ENCODE results near the gene TSPAN18.

The TSPAN18 gene

DNA sequence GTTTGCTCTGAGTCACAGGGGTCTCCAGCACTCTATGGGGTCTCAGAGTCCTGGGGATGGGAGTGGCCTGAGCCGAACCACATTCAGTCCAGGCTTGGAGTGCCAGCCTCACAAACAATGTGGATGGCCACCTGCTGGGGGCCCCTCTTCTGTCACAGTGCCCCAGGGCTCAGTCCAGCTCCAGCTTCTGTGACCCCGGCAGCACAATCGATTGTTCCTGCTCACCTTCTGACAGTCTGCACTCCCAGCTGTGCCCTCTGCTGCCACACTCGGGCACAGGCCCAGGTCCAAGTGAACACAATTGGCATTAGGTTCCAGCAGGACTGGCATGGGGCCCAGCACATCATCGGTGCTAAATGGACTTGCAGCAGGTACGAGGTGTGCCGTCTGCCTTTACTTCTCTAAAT lies 139.1 kb downstream of the TSPAN18 start:
- TF ChIP-seq EZH2 (optimal IDR thresholded peaks at IDR 0.05; ENCODE audit: low read depth, low read length) (no peak), CTCF (IDR thresholded peaks at IDR 0.05; ENCODE audit: low read length) (no peak), EZH2phosphoT487 (IDR thresholded peaks at IDR 0.05; ENCODE audit: low read length) (no peak)
- Histone ChIP-seq H2AFZ (ENCODE audit: low read length) (no peak overlapping the region), H3F3A (ENCODE audit: insufficient read depth, low read length) (peaks cover 11% of the 10 kb centered on the region), H3K4me2 (ENCODE audit: low read depth, low read length) (no peak overlapping the region), H3K4me1 (ENCODE audit: low read length) (peaks cover 28% of the 10 kb centered on the region), H3K79me2 (ENCODE audit: low read length) (no peaks in the 10 kb centered on the region), H3K27me3 (replicated peaks; ENCODE audit: insufficient read depth, low read length) (no peaks in the 10 kb centered on the region), H3K9me2 (replicated peaks; ENCODE audit: insufficient read depth, low read length) (no peaks in the 10 kb centered on the region), H3K4me3 (ENCODE audit: low read length) (no peak overlapping the region), H3K27ac (ENCODE audit: low read length) (no peak overlapping the region), H3K36me3 (replicated peaks; ENCODE audit: insufficient read depth, low read length) (no peaks in the 10 kb centered on the region), H3K9me3 (replicated peaks; ENCODE audit: insufficient read depth, low read length) (no peaks in the 10 kb centered on the region), H3K9ac (ENCODE audit: low read length) (no peak overlapping the region), H4K20me1 (ENCODE audit: insufficient read depth, low read length) (no peaks in the 10 kb centered on the region)
- no peak for DNase-seq

- Histone ChIP-seq H3K27ac (ENCODE audit: low read length) (no peak overlapping the region), H3K79me2 (ENCODE audit: low read length) (no peaks in the 10 kb centered on the region), H3K27me3 (replicated peaks; ENCODE audit: insufficient read depth, low read length) (no peaks in the 10 kb centered on the region), H4K20me1 (ENCODE audit: insufficient read depth, low read length) (no peaks in the 10 kb centered on the region), H3K9me2 (replicated peaks; ENCODE audit: insufficient read depth, low read length) (no peaks in the 10 kb centered on the region), H3K9me3 (replicated peaks; ENCODE audit: insufficient read depth, low read length) (no peaks in the 10 kb centered on the region), H3K4me3 (ENCODE audit: low read length) (no peak overlapping the region), H2AFZ (ENCODE audit: low read length) (no peak overlapping the region), H3K4me2 (ENCODE audit: low read depth, low read length) (no peak overlapping the region), H3K9ac (ENCODE audit: low read length) (no peak overlapping the region), H3K4me1 (ENCODE audit: low read length) (peaks cover 32% of the 10 kb centered on the region), H3F3A (ENCODE audit: insufficient read depth, low read length) (peaks cover 12% of the 10 kb centered on the region), H3K36me3 (replicated peaks; ENCODE audit: insufficient read depth, low read length) (no peaks in the 10 kb centered on the region)
- TF ChIP-seq CTCF (IDR thresholded peaks at IDR 0.05; ENCODE audit: low read length) (no peak), EZH2phosphoT487 (IDR thresholded peaks at IDR 0.05; ENCODE audit: low read length) (no peak), EZH2 (optimal IDR thresholded peaks at IDR 0.05; ENCODE audit: low read depth, low read length) (no peak)
- no peak for DNase-seq
Observed at GRCh38 chr11:44866286-44866685, 139.5 kb downstream of the TSPAN18 start.

DNA sequence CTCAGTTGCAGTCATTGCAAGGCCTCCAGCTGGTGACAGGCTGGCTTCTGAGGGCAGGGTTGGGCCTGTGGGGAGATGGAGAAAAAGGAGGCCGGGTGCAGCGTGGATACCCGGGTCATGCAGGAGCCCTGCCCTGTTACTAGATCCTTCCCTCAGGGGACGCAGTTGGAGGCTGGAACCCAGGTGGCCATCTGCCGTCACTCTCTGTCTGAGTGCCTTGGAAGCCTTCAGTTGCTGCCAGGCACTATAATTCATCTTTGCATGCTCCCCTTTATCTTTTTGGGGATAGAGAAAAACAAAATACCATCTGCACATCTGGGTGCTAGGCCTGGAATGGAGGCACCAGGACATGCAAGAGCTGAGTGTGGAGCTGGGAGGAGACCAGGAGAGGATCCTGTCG lies 141.3 kb downstream of the TSPAN18 start:
- no peaks in the 10 kb centered on the region for H3K9me2 ChIP-seq (replicated peaks; ENCODE audit: insufficient read depth, low read length)
- H3K4me1 ChIP-seq (ENCODE audit: low read length) = peaks cover 21% of the 10 kb centered on the region
- TF ChIP-seq EZH2 (optimal IDR thresholded peaks at IDR 0.05; ENCODE audit: low read depth, low read length) = no peak
- no peak overlapping the region for H3K9ac ChIP-seq (ENCODE audit: low read length)
- H3K4me3 ChIP-seq (ENCODE audit: low read length) = no peak overlapping the region
- no peak overlapping the region for H3K27ac ChIP-seq (ENCODE audit: low read length)
- H3K4me2 ChIP-seq (ENCODE audit: low read depth, low read length) = no peak overlapping the region
- peaks cover 4% of the 10 kb centered on the region; the same call in 1 of the 2 replicates for H3F3A ChIP-seq (ENCODE audit: insufficient read depth, low read length)
- no peaks in the 10 kb centered on the region for H3K36me3 ChIP-seq (replicated peaks; ENCODE audit: insufficient read depth, low read length)
- H3K27me3 ChIP-seq (replicated peaks; ENCODE audit: insufficient read depth, low read length) = no peaks in the 10 kb centered on the region
- H3K79me2 ChIP-seq (ENCODE audit: low read length) = no peaks in the 10 kb centered on the region
- H3K9me3 ChIP-seq (replicated peaks; ENCODE audit: insufficient read depth, low read length) = no peaks in the 10 kb centered on the region
- no peak for DNase-seq
- H4K20me1 ChIP-seq (ENCODE audit: insufficient read depth, low read length) = no peaks in the 10 kb centered on the region
- no peak overlapping the region for H2AFZ ChIP-seq (ENCODE audit: low read length)

DNA sequence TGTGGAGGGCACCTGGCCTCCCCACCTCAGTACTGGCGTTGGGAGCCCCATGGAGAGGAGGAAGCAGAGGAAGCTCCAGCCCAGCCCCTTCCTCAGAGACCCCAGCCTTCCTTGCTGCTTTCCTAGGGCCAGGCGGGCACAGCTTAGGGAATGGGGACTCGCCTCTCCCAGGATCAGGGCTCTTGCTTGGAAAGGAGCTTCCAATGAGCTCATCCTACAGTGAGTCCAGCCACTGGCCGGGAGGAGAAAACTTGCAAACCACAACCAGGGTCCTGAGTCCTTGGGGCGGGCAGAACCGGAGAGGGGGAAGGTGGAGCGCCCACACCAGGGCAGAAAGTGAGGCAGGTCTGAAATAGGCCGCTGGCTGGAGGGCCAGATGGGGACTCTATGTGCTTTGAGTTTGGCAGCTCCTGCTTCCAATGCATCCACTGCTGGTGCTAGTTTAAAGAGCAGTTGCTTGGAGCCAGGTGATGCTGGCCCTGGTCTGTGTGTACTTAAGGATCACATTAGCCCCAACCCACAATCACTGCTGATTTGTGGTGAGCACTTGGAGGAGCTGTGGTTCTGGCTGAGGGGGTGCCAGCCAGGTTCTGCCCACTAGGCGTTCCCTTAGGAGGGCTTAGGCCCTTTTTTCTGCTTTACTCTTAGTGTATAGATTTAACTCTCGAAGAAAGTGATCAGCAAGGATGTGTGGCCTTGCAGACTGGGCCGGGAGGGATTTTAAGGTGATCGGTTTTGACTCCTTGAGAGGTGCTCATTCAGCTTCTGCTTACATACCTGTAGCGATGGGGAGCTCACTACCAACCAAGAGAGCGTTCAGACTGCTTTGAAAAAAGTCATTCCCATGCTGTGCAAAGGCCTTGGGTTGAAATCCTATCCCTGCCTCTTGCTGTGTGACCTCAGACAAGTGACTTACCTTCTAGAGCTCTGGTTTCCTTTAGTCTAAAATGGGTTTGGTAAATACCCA lies 142.0 kb downstream of the TSPAN18 start:
- Histone ChIP-seq H3K4me3 (ENCODE audit: low read length) (no peak overlapping the region), H3K27me3 (replicated peaks; ENCODE audit: insufficient read depth, low read length) (no peaks in the 10 kb centered on the region), H4K20me1 (ENCODE audit: insufficient read depth, low read length) (no peaks in the 10 kb centered on the region), H2AFZ (ENCODE audit: low read length) (no peak overlapping the region), H3K9me3 (replicated peaks; ENCODE audit: insufficient read depth, low read length) (no peaks in the 10 kb centered on the region), H3K4me2 (ENCODE audit: low read depth, low read length) (no peak overlapping the region), H3F3A (ENCODE audit: insufficient read depth, low read length) (peaks cover 4% of the 10 kb centered on the region; the same call in 1 of the 2 replicates), H3K36me3 (replicated peaks; ENCODE audit: insufficient read depth, low read length) (no peaks in the 10 kb centered on the region), H3K4me1 (ENCODE audit: low read length) (peaks cover 15% of the 10 kb centered on the region), H3K9me2 (replicated peaks; ENCODE audit: insufficient read depth, low read length) (no peaks in the 10 kb centered on the region), H3K9ac (ENCODE audit: low read length) (no peak overlapping the region), H3K27ac (ENCODE audit: low read length) (no peak overlapping the region), H3K79me2 (ENCODE audit: low read length) (no peaks in the 10 kb centered on the region)
- DNase-seq = no peak
- TF ChIP-seq EZH2 (optimal IDR thresholded peaks at IDR 0.05; ENCODE audit: low read depth, low read length) (no peak), EZH2phosphoT487 (IDR thresholded peaks at IDR 0.05; ENCODE audit: low read length) (no peak), CTCF (IDR thresholded peaks at IDR 0.05; ENCODE audit: low read length) (no peak)
